SU-DHL-6 (cell line): ENCODE data around the gene KCNIP4.

Experiments used
- H2AFZ ChIP-seq: fragments of 200-600 bp; sonication (generic); 2 replicates; pipeline ENCODE4 v1.6.1; 2014; ENCODE audit warnings: low read depth, mild to moderate bottlenecking, moderate library complexity, mixed read lengths, antibody characterized with exemption, low read length; ENCODE audit not compliant: severe bottlenecking
- H3F3A ChIP-seq: fragments of 200-600 bp; shearing (Covaris generic); 2 replicates; pipeline ENCODE4 v1.6.0; 2016; ENCODE audit warnings: antibody characterized with exemption, mild to moderate bottlenecking; ENCODE audit not compliant: insufficient read depth
- H3K27ac ChIP-seq: fragments of 200-600 bp; sonication (generic); 2 replicates; pipeline ENCODE4 v1.5.1; 2016; ENCODE audit warnings: low read depth, mild to moderate bottlenecking, low read length, moderate library complexity, mixed read lengths
- H3K27me3 ChIP-seq: fragments of 200-600 bp; sonication (generic), shearing (Covaris generic); 2 replicates; pipeline ENCODE4 v1.6.0; 2014; ENCODE audit warnings: mild to moderate bottlenecking, low read length
- H3K36me3 ChIP-seq: fragments of 200-600 bp; sonication (generic); 2 replicates; pipeline ENCODE4 v1.6.1; 2014; ENCODE audit warnings: mild to moderate bottlenecking, low read length, mixed read lengths
- H3K4me2 ChIP-seq: fragments of 300-600, 200-600 bp; shearing (Covaris generic), sonication (generic); 2 replicates; pipeline ENCODE4 v1.6.0; 2014; ENCODE audit warnings: low read length, low read depth, mild to moderate bottlenecking; ENCODE audit not compliant: poor library complexity, severe bottlenecking
- H3K4me3 ChIP-seq: fragments of 200-600 bp; sonication (generic); 2 replicates; pipeline ENCODE4 v1.5.1; 2014; ENCODE audit warnings: antibody characterized with exemption, low read length, mild to moderate bottlenecking, mixed read lengths; ENCODE audit not compliant: insufficient read depth, poor library complexity, severe bottlenecking
- H3K79me2 ChIP-seq: fragments of 200-600 bp; sonication (generic); 2 replicates; pipeline ENCODE4 v1.6.1; 2014; ENCODE audit warnings: mild to moderate bottlenecking, low read length, moderate library complexity; ENCODE audit not compliant: insufficient read depth
- H3K9ac ChIP-seq: fragments of 200-600 bp; sonication (generic); 2 replicates; pipeline ENCODE4 v1.7.0; 2014; ENCODE audit warnings: mild to moderate bottlenecking, low read length
- H3K9me2 ChIP-seq: fragments of 200-600 bp; sonication (generic); replicated peaks from 2 replicates; pipeline ENCODE4 v1.6.1; 2014; ENCODE audit warnings: low read length; ENCODE audit not compliant: insufficient read depth
- H3K9me3 ChIP-seq: fragments of 200-600 bp; sonication (generic); 2 replicates; pipeline ENCODE4 v1.6.1; 2014; ENCODE audit warnings: low read length, mixed read lengths; ENCODE audit not compliant: insufficient read depth
- H4K20me1 ChIP-seq: fragments of 200-600 bp; sonication (generic); 2 replicates; pipeline ENCODE4 v1.6.1; 2014; ENCODE audit warnings: low read depth, mild to moderate bottlenecking, antibody characterized with exemption, low read length, moderate library complexity, mixed read lengths
- CTCF ChIP-seq: fragments of 200-600 bp; sonication (generic); IDR thresholded peaks from one replicate; pipeline ENCODE4 v1.5.1; 2017; ENCODE audit warnings: antibody characterized with exemption, mild to moderate bottlenecking, low read length, moderate library complexity; ENCODE audit not compliant: insufficient read depth, poor library complexity, severe bottlenecking
- EZH2phosphoT487 ChIP-seq: fragments of 200-600 bp; sonication (generic), shearing (Covaris generic); conservative IDR thresholded peaks from 2 replicates; pipeline ENCODE4 v1.6.1; 2018; ENCODE audit warnings: mild to moderate bottlenecking, antibody characterized with exemption, low read length, moderate library complexity, mixed read lengths

Gene KCNIP4

GRCh38 chr4:21882051-21882839 is 66.3 kb downstream of the KCNIP4 start:
- Histone ChIP-seq H3K9me2 (no peaks in the 10 kb centered on the region), H2AFZ (no peak overlapping the region), H4K20me1 (no peaks in the 10 kb centered on the region)

GRCh38 chr4:21879187-21879586 is 69.4 kb downstream of the KCNIP4 start:
- TF ChIP-seq EZH2phosphoT487: no peak
- no peak for TF ChIP-seq CTCF

More at GRCh38 chr4:21882051-21882839, 66.3 kb downstream of the KCNIP4 start:
- H3K4me3 ChIP-seq: no peak overlapping the region
- no peaks in the 10 kb centered on the region for H3F3A ChIP-seq
- no peak overlapping the region for H3K9ac ChIP-seq
- no peaks in the 10 kb centered on the region for H3K79me2 ChIP-seq
- no peaks in the 10 kb centered on the region for H3K9me3 ChIP-seq
- no peak overlapping the region for H3K4me2 ChIP-seq
- no peaks in the 10 kb centered on the region for H3K27me3 ChIP-seq
- H3K27ac ChIP-seq: no peak overlapping the region
- no peaks in the 10 kb centered on the region for H3K36me3 ChIP-seq
- TF ChIP-seq CTCF: no peak

GRCh38 chr4:21876711-21877110 is 71.9 kb downstream of the KCNIP4 start:
- no peaks in the 10 kb centered on the region for H3K9me2 ChIP-seq
- H3K4me3 ChIP-seq: no peak overlapping the region
- no peaks in the 10 kb centered on the region for H3K79me2 ChIP-seq
- TF ChIP-seq CTCF: no peak
- no peak for TF ChIP-seq EZH2phosphoT487
- H3K9ac ChIP-seq: no peak overlapping the region
- no peaks in the 10 kb centered on the region for H4K20me1 ChIP-seq
- no peaks in the 10 kb centered on the region for H3K36me3 ChIP-seq
- no peaks in the 10 kb centered on the region for H3K27me3 ChIP-seq
- no peak overlapping the region for H2AFZ ChIP-seq
- no peak overlapping the region for H3K4me2 ChIP-seq
- H3K9me3 ChIP-seq: no peaks in the 10 kb centered on the region
- H3F3A ChIP-seq: no peaks in the 10 kb centered on the region
- H3K27ac ChIP-seq: no peak overlapping the region

More at GRCh38 chr4:21879187-21879586, 69.4 kb downstream of the KCNIP4 start:
- Histone ChIP-seq H3K4me3 (no peak overlapping the region), H3K4me2 (no peak overlapping the region), H3K79me2 (no peaks in the 10 kb centered on the region), H2AFZ (no peak overlapping the region), H3K9me3 (no peaks in the 10 kb centered on the region), H3K27ac (no peak overlapping the region), H3K36me3 (no peaks in the 10 kb centered on the region), H3F3A (no peaks in the 10 kb centered on the region), H4K20me1 (no peaks in the 10 kb centered on the region), H3K9ac (no peak overlapping the region), H3K27me3 (no peaks in the 10 kb centered on the region), H3K9me2 (no peaks in the 10 kb centered on the region)
